H1 (cell line): ENCODE measurements around the gene DCTN1. TPM values are rescaled to one million over a fixed set of nuclear protein-coding genes. Genes with fewer than 3 reads are reported as not detected.
A peak's percentile ranks its signal among the peaks of the same experiment; 100 is the strongest.

Experiments used
- CTCF ChIA-PET: fragments of 300-600 bp; sonication (Branson Sonifier 250); formaldehyde crosslinking; loops from one replicate; lab custom pipeline; 2021; ENCODE audit not compliant: partially characterized antibody; lab: Charles Lee
- POLR2A ChIA-PET: fragments of 300-600 bp; sonication (Branson Sonifier 250); formaldehyde crosslinking; loops from one replicate; lab custom pipeline; 2021; ENCODE audit warnings: inconsistent platforms; ENCODE audit not compliant: partially characterized antibody; lab: Charles Lee
- DNase-seq, 2 experiments: peaks; one replicate each; pipeline versions ENCODE4 v3.0.0 to v3.0.0-alpha.2; 2010 to 2022; ENCODE audit warnings: low spot score in 2 of 2, low read depth in 1 of 2, mixed read lengths in 1 of 2
- FAIRE-seq: peaks from 2 replicates; lab custom pipeline; 2011; peaks lifted over from hg19 to GRCh38; lab: Jason Lieb, UNC
- H2AFZ ChIP-seq: 2 replicates; pipeline ENCODE4 v1.8.1; 2012; ENCODE audit warnings: low read length, inconsistent platforms
- H2AK5ac ChIP-seq: 2 replicates; pipeline ENCODE4 v1.6.1; 2013; ENCODE audit warnings: low read depth, low read length
- H2BK120ac ChIP-seq: replicated peaks from 2 replicates; pipeline ENCODE3; 2013; ENCODE audit warnings: low read depth, low read length, inconsistent platforms
- H2BK12ac ChIP-seq: 2 replicates; pipeline ENCODE4 v1.6.1; 2013; ENCODE audit warnings: low read depth, low read length
- H2BK15ac ChIP-seq: 2 replicates; pipeline ENCODE4 v1.6.1; 2013; ENCODE audit warnings: low read length
- H2BK20ac ChIP-seq: 2 replicates; pipeline ENCODE4 v1.6.1; 2013; ENCODE audit warnings: low read length
- H2BK5ac ChIP-seq: 2 replicates; pipeline ENCODE4 v1.6.1; 2013; ENCODE audit warnings: low read depth, low read length
- H3K14ac ChIP-seq: 2 replicates; pipeline ENCODE4 v1.6.1; 2013; ENCODE audit warnings: inconsistent platforms; ENCODE audit not compliant: insufficient read length
- H3K18ac ChIP-seq: 2 replicates; pipeline ENCODE4 v1.6.1; 2013; ENCODE audit warnings: low read length; ENCODE audit errors: extremely low read depth
- H3K23ac ChIP-seq: 2 replicates; pipeline ENCODE4 v1.6.1; 2013; ENCODE audit warnings: inconsistent platforms; ENCODE audit not compliant: insufficient read length
- H3K23me2 ChIP-seq: 2 replicates; pipeline ENCODE4 v1.6.1; 2013; ENCODE audit warnings: low read depth, low read length
- H3K27ac ChIP-seq: 2 replicates; pipeline ENCODE4 v1.6.1; 2011; ENCODE audit warnings: low read depth, low read length, inconsistent platforms
- H3K27me3 ChIP-seq, 4 experiments: replicated peaks in 1 of 4; 1 replicate in 1 of 4; 2 replicates in 3 of 4; pipeline versions ENCODE4 v1.6.1 to v1.8.1; 2011 to 2013; ENCODE audit warnings: low read length in 3 of 4, mild to moderate bottlenecking in 3 of 4, inconsistent platforms in 2 of 4, mixed read lengths in 2 of 4, moderate library complexity in 1 of 4; ENCODE audit not compliant: control insufficient read depth in 3 of 4, insufficient read depth in 3 of 4; ENCODE audit errors: extremely low read depth in 1 of 4
- H3K36me3 ChIP-seq, 4 experiments: 2 replicates each; pipeline versions ENCODE4 v1.6.1 to v1.8.1; 2011 to 2013; ENCODE audit warnings: mild to moderate bottlenecking in 4 of 4, low read length in 3 of 4, moderate library complexity in 2 of 4, control low read depth in 1 of 4, inconsistent platforms in 1 of 4; ENCODE audit not compliant: insufficient read depth in 4 of 4, control insufficient read depth in 2 of 4
- H3K4ac ChIP-seq: replicated peaks from 2 replicates; pipeline ENCODE3; 2013; ENCODE audit warnings: low read length, low read depth, mixed read lengths, inconsistent platforms; ENCODE audit not compliant: insufficient read length
- H3K4me1 ChIP-seq, 4 experiments: replicated peaks in 1 of 4; 1 replicate in 1 of 4; 2 replicates in 3 of 4; pipeline versions ENCODE4 v1.6.1 to v1.8.1; 2011 to 2013; ENCODE audit warnings: low read length in 3 of 4, inconsistent platforms in 2 of 4, mixed read lengths in 1 of 4; ENCODE audit not compliant: insufficient read depth in 4 of 4, control insufficient read depth in 3 of 4
- H3K4me2 ChIP-seq, 2 experiments: 2 replicates each; pipeline versions ENCODE4 v1.6.1 to v1.8.1; 2011 to 2013; ENCODE audit warnings: low read depth in 2 of 2, low read length in 2 of 2, control low read depth in 1 of 2, inconsistent platforms in 1 of 2, mild to moderate bottlenecking in 1 of 2; ENCODE audit not compliant: insufficient read depth in 1 of 2
- H3K4me3 ChIP-seq, 4 experiments: fragments of 200-600, 300-600 bp in 1 of 4; sonication (generic), shearing (Covaris generic), sonication (Bioruptor Twin) in 1 of 4; 2 replicates each; pipeline versions ENCODE4 v1.5.1 to v1.8.1; 2011 to 2016; ENCODE audit warnings: low read length in 4 of 4, low read depth in 3 of 4, control low read depth in 2 of 4, inconsistent platforms in 2 of 4, mild to moderate bottlenecking in 2 of 4, mixed read lengths in 1 of 4, moderate library complexity in 1 of 4; ENCODE audit not compliant: insufficient read depth in 2 of 4; ENCODE audit errors: extremely low read depth in 1 of 4
- H3K56ac ChIP-seq: replicated peaks from 2 replicates; pipeline ENCODE3; 2013; ENCODE audit warnings: low read depth, mild to moderate bottlenecking, mixed read lengths, low read length, inconsistent platforms; ENCODE audit not compliant: insufficient read length
- H3K79me1 ChIP-seq: 2 replicates; pipeline ENCODE4 v1.6.1; 2013; ENCODE audit warnings: low read depth, low read length, control low read depth
- H3K79me2 ChIP-seq, 2 experiments: 2 replicates each; pipeline versions ENCODE4 v1.6.1 to v1.8.1; 2012 to 2013; ENCODE audit warnings: low read length in 2 of 2, mild to moderate bottlenecking in 2 of 2, inconsistent platforms in 1 of 2; ENCODE audit not compliant: insufficient read depth in 2 of 2, control insufficient read depth in 1 of 2
- H3K9ac ChIP-seq, 4 experiments: replicated peaks in 1 of 4; 1 replicate in 1 of 4; 2 replicates in 3 of 4; pipeline versions ENCODE4 v1.6.1 to v1.8.1; 2011 to 2013; ENCODE audit warnings: low read depth in 3 of 4, low read length in 3 of 4, control low read depth in 2 of 4, mild to moderate bottlenecking in 2 of 4, moderate library complexity in 2 of 4, inconsistent platforms in 1 of 4; ENCODE audit errors: extremely low read depth in 1 of 4
- H3K9me3 ChIP-seq, 2 experiments: 2 replicates each; pipeline versions ENCODE4 v1.6.1 to v1.8.1; 2012 to 2013; ENCODE audit warnings: mild to moderate bottlenecking in 2 of 2, moderate library complexity in 2 of 2, control low read depth in 1 of 2, inconsistent platforms in 1 of 2, low read depth in 1 of 2, low read length in 1 of 2, mixed read lengths in 1 of 2; ENCODE audit not compliant: insufficient read depth in 2 of 2
- H4K20me1 ChIP-seq, 2 experiments: replicated peaks in 1 of 2; 2 replicates each; pipeline versions ENCODE3 to v1.8.1; 2011 to 2013; ENCODE audit warnings: inconsistent platforms in 2 of 2, low read length in 2 of 2, mild to moderate bottlenecking in 1 of 2; ENCODE audit not compliant: insufficient read depth in 2 of 2, control insufficient read depth in 1 of 2
- H4K5ac ChIP-seq: 2 replicates; pipeline ENCODE4 v1.6.1; 2013; ENCODE audit warnings: low read length, low read depth, mixed read lengths, inconsistent platforms; ENCODE audit not compliant: insufficient read length
- H4K8ac ChIP-seq: 2 replicates; pipeline ENCODE4 v1.8.0; 2013; ENCODE audit warnings: mild to moderate bottlenecking, moderate library complexity, low read length, inconsistent platforms; ENCODE audit not compliant: insufficient read depth; ENCODE audit errors: extremely low read depth
- H4K91ac ChIP-seq: replicated peaks from 2 replicates; pipeline ENCODE3; 2013; ENCODE audit warnings: low read length, mixed read lengths, inconsistent platforms; ENCODE audit not compliant: insufficient read length
- ASH2L ChIP-seq: fragments of 200-600, 300-600 bp; sonication (generic); IDR thresholded peaks from one replicate; pipeline ENCODE4 v1.7.1; 2017; ENCODE audit warnings: low read length
- CREB1 ChIP-seq: IDR thresholded peaks from 2 replicates; pipeline ENCODE4 v1.6.1; 2012; ENCODE audit warnings: inconsistent platforms
- E2F6 ChIP-seq: IDR thresholded peaks from 2 replicates; pipeline ENCODE4 v1.6.1; 2012; ENCODE audit warnings: inconsistent platforms
- JUN ChIP-seq: IDR thresholded peaks from 2 replicates; pipeline ENCODE4 v1.6.1; 2011; ENCODE audit warnings: low read depth, mild to moderate bottlenecking, improper control_type of control experiment, low read length
- JUND ChIP-seq: IDR thresholded peaks from 2 replicates; pipeline ENCODE4 v1.6.1; 2011; ENCODE audit warnings: mild to moderate bottlenecking, improper control_type of control experiment, low read length
- NRF1 ChIP-seq: IDR thresholded peaks from 2 replicates; pipeline ENCODE4 v1.6.1; 2011; ENCODE audit warnings: mild to moderate bottlenecking, low read depth, low read length, improper control_type of control experiment
- PHF8 ChIP-seq: fragments of 200-600 bp; sonication (generic); conservative IDR thresholded peaks from 2 replicates; pipeline ENCODE4 v1.7.1; 2012; ENCODE audit warnings: low read depth, mild to moderate bottlenecking, inconsistent platforms, low read length, moderate library complexity
- POU5F1 ChIP-seq: IDR thresholded peaks from 2 replicates; pipeline ENCODE4 v1.6.1; 2011; ENCODE audit warnings: low read depth, mild to moderate bottlenecking, low read length, moderate library complexity
- RXRA ChIP-seq: IDR thresholded peaks from 2 replicates; pipeline ENCODE4 v1.6.1; 2011; ENCODE audit warnings: low read depth, mild to moderate bottlenecking, low read length, moderate library complexity; ENCODE audit not compliant: insufficient read depth
- SAP30 ChIP-seq: fragments of 300-600 bp; sonication (generic); IDR thresholded peaks from 2 replicates; pipeline ENCODE4 v1.7.1; 2012; ENCODE audit warnings: low read length, moderate library complexity, mild to moderate bottlenecking, inconsistent platforms; ENCODE audit not compliant: insufficient read depth, insufficient replicate concordance
- SIRT6 ChIP-seq: IDR thresholded peaks from one replicate; pipeline ENCODE4 v1.7.1; 2012; ENCODE audit warnings: low read length, inconsistent platforms
- SRF ChIP-seq: IDR thresholded peaks from 2 replicates; pipeline ENCODE4 v1.6.1; 2011; ENCODE audit warnings: mild to moderate bottlenecking, low read depth, low read length, moderate library complexity
- TAF7 ChIP-seq: optimal IDR thresholded peaks from 2 replicates; pipeline ENCODE3; 2011; ENCODE audit warnings: low read depth, mild to moderate bottlenecking, inconsistent platforms, low read length, moderate library complexity, borderline replicate concordance
- TCF12 ChIP-seq: IDR thresholded peaks from 2 replicates; pipeline ENCODE4 v1.6.1; 2011; ENCODE audit warnings: low read depth, mild to moderate bottlenecking, low read length
- WGBS, 2 experiments: shearing (Covaris generic) in 1 of 2; methylation state at CpG; one replicate each; pipeline versions ENCODE4 v1.1.6 to v1.1.7; 2013 to 2015; ENCODE audit warnings: low lambda C conversion rate in 2 of 2, mixed read lengths in 2 of 2, inconsistent platforms in 1 of 2, low coverage in 1 of 2, missing lambda C conversion rate in 1 of 2; ENCODE audit not compliant: insufficient replicate concordance in 2 of 2, insufficient coverage in 1 of 2, insufficient read length in 1 of 2; ENCODE audit errors: extremely low coverage in 1 of 2, missing lambda C conversion rate in 1 of 2; 5-methylcytosine and 5-hydroxymethylcytosine counted together
- polyA plus RNA-seq, 7 experiments: library from polyadenylated mRNA; depleted of rRNA in 3 of 7; stranded (reverse) in 5 of 7; unstranded in 2 of 7; fragments of >200 nt in 5 of 7; fragments of 200-250 nt in 2 of 7; gene quantifications; 1 replicate in 5 of 7; 2 replicates in 1 of 7; 4 replicates in 1 of 7; pipeline versions ENCODE4 v1.2.1 to v1.2.3, GENCODE V29; 2011 to 2013; ENCODE audit warnings: missing spikeins in 2 of 7, mixed read lengths in 2 of 7
- total RNA-seq: library from RNA; stranded (reverse); fragmentation: NEBNext Ultra II Directional; extraction: Animal tissue kit (Norgen Biotek cat#: 25700); gene quantifications from 2 replicates; pipeline ENCODE4 v1.2.1, GENCODE V29; 2021

DCTN1 gene
- total and polyA plus RNA-seq, 2 of the 8 experiments (the other 6 are each of a cell fraction or from before 2014, with no cell fraction given) = 105 to 162 TPM

- Histone ChIP-seq H3K36me3 (peaks cover 0 to under 1% (median 0%) of the 10 kb centered on the region in 4 experiments; a peak in 1 of 8 replicates), H2AK5ac (no peak overlapping the region), H3K27ac (no peak overlapping the region), H3K79me2 (peaks cover 15 to 57% of the 10 kb centered on the region in 2 experiments), H3K23me2 (peaks cover 6% of the 10 kb centered on the region), H3K56ac (no peak overlapping the region), H2BK5ac (no peak overlapping the region), H4K8ac (no peak overlapping the region), H4K20me1 (peaks cover 6 to 11% of the 10 kb centered on the region in 2 experiments), H2BK120ac (no peak overlapping the region), H2AFZ (no peak overlapping the region), H3K4ac (no peak overlapping the region), H3K9me3 (no peaks in the 10 kb centered on the region), H3K14ac (no peak overlapping the region), H2BK12ac (no peak overlapping the region), H3K9ac (peak overlapping the region in 1 of 4 experiments; percentile 77; a peak in 1 of 7 replicates), H3K4me1 (peaks cover 0 to 3% (median 0%) of the 10 kb centered on the region in 4 experiments; a peak in 4 of 7 replicates), H3K4me3 (peak overlapping the region; percentile 86 to 96 (median 90)), H3K18ac (no peak overlapping the region), H2BK20ac (no peak overlapping the region), H4K91ac (no peak overlapping the region), H3K23ac (no peak overlapping the region), H4K5ac (no peak overlapping the region), H3K79me1 (peaks cover 13% of the 10 kb centered on the region), H3K4me2 (peak overlapping the region; percentile 90 to 92), H3K27me3 (no peaks in the 10 kb centered on the region), H2BK15ac (no peak overlapping the region)
- no peak for DNase-seq
- WGBS, 2 experiments = 52% methylated on average over 5 of the region's 5 CpGs; no CpG with 5 or more reads in 1 of the 2 experiments
- FAIRE-seq = no peak
- ChIA-PET CTCF (interaction anchor here (0.5 to 6.1 kb wide), 16 partner anchors 9 to 254 kb away, joined by 3 to 49 read pairs (median 6); partner anchors contain the start of genes DCTN1, INO80B and MTHFD2), POLR2A (interaction anchor here (0.6 to 3.3 kb wide), 16 partner anchors 8 to 390 kb away, joined by 3 to 16 read pairs (median 5); partner anchors contain the start of genes DCTN1 and RTKN)
- TF ChIP-seq PHF8 (no peak), E2F6 (no peak), SIRT6 (no peak), JUND (no peak), RXRA (no peak), ASH2L (no peak), TAF7 (no peak), NRF1 (no peak), SAP30 (no peak), SRF (no peak), TCF12 (no peak), JUN (no peak), CREB1 (no peak), POU5F1 (no peak)
Measured at GRCh38 chr2:74390606-74391005, 10.5 kb upstream of the DCTN1 start.
